ENCODE results near the gene ABCA8. TPM values are rescaled to one million over a fixed set of nuclear protein-coding genes. Genes with fewer than 3 reads are reported as not detected.

The ABCA8 gene
- total RNA-seq, 1 experiment from 2014 or later, result not detected

DNA sequence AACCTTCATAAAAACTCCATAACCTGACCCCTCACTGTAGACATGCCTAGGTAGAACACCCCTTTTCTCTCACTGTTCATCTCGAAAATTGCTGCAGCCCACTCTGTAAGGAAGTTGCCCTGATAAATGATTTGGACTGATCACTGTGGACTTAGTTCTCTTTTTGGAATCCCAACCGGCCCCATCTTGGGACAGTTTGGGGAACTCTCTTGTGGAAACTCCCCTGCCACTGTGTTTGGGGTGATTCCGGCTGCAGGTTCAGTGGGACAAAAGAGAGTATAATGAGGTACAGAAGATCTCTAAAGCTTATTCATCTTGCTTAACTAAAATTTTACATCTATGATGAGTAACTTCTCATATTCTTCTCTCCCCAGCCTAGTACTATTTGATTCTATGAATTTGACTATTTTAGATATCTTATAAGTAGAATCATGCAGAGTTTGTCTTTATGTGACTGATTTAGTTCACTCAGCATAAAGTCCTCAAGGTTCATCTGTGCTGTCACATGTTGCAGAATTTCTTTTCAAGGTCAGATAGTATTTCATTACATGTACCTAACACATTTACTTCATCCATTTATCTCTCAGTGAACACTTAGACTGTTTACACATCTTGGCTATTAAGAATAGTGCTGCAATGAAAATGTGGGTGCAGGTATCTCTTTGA lies 84.9 kb downstream of the ABCA8 start:
- H3K79me2 ChIP-seq (ENCODE audit: insufficient read depth, low read length), result no peaks in the 10 kb centered on the region
- H3K27me3 ChIP-seq (ENCODE audit: insufficient read depth, low read length), result no peaks in the 10 kb centered on the region
- no peak overlapping the region for H2AK5ac ChIP-seq (ENCODE audit: insufficient read length, low read length)
- H3K4me2 ChIP-seq (ENCODE audit: insufficient read depth, insufficient read length, low read length), result no peak overlapping the region
- no peak overlapping the region for H3K18ac ChIP-seq (ENCODE audit: insufficient read length, low read depth, low read length)
- no peak for DNase-seq
- Mint-ChIP-seq H3K27me3 (ENCODE audit: low read depth) (no peaks in the 10 kb centered on the region), H3K4me1 (no peaks in the 10 kb centered on the region), H3K27ac (no peak overlapping the region), H3K4me3 (no peak overlapping the region), H3K9me3 (no peaks in the 10 kb centered on the region), H3K36me3 (ENCODE audit: insufficient read depth in 1 of 3, low read depth in 3 of 3) (no peaks in the 10 kb centered on the region)
- H3K14ac ChIP-seq (ENCODE audit: insufficient read depth, low read length), result no peak overlapping the region
- H3K4ac ChIP-seq (ENCODE audit: low read depth, low read length), result no peak overlapping the region
- H2BK5ac ChIP-seq (ENCODE audit: insufficient read length, low read length), result no peak overlapping the region
- H3K23me2 ChIP-seq (ENCODE audit: insufficient read length, low read depth, low read length, poor library complexity, severe bottlenecking), result no peaks in the 10 kb centered on the region
- H4K8ac ChIP-seq (replicated peaks; ENCODE audit: insufficient read length, low read depth, low read length), result no peak overlapping the region
- no peak overlapping the region for H2BK15ac ChIP-seq (ENCODE audit: low read depth, low read length)
- H4K5ac ChIP-seq (ENCODE audit: insufficient read length, low read depth, low read length), result no peak overlapping the region
- no peak overlapping the region for H4K91ac ChIP-seq (ENCODE audit: insufficient read length, low read depth, low read length)
- H3K27ac ChIP-seq (ENCODE audit: insufficient read length, low read depth, low read length), result no peak overlapping the region
- TF ChIP-seq, protein P1, sequence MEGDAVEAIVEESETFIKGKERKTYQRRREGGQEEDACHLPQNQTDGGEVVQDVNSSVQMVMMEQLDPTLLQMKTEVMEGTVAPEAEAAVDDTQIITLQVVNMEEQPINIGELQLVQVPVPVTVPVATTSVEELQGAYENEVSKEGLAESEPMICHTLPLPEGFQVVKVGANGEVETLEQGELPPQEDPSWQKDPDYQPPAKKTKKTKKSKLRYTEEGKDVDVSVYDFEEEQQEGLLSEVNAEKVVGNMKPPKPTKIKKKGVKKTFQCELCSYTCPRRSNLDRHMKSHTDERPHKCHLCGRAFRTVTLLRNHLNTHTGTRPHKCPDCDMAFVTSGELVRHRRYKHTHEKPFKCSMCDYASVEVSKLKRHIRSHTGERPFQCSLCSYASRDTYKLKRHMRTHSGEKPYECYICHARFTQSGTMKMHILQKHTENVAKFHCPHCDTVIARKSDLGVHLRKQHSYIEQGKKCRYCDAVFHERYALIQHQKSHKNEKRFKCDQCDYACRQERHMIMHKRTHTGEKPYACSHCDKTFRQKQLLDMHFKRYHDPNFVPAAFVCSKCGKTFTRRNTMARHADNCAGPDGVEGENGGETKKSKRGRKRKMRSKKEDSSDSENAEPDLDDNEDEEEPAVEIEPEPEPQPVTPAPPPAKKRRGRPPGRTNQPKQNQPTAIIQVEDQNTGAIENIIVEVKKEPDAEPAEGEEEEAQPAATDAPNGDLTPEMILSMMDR (conservative IDR thresholded peaks at IDR 0.05), result no peak
- no peak overlapping the region for H3K9ac ChIP-seq (ENCODE audit: extremely low read depth, insufficient read length, low read length)
- no peak overlapping the region for H2BK120ac ChIP-seq (ENCODE audit: low read depth, low read length, poor library complexity, severe bottlenecking)
- no peak overlapping the region for H3K23ac ChIP-seq (ENCODE audit: insufficient read length, low read depth, low read length)
- no peak overlapping the region for H2AFZ ChIP-seq (ENCODE audit: low read length)
- no peak overlapping the region for H2BK12ac ChIP-seq (ENCODE audit: insufficient read length, low read depth, low read length)
- no peak overlapping the region for H3K56ac ChIP-seq (ENCODE audit: insufficient read length, low read depth, low read length)
- no peaks in the 10 kb centered on the region for H3K9me3 ChIP-seq (ENCODE audit: control insufficient read depth, low read depth, low read length)
- no peaks in the 10 kb centered on the region for H4K20me1 ChIP-seq (ENCODE audit: control insufficient read depth, insufficient read depth, insufficient read length)
- no peaks in the 10 kb centered on the region for H3K4me1 ChIP-seq (ENCODE audit: insufficient read depth, low read length)
- no CpG with 5 or more reads among the region's 3 CpGs for WGBS (ENCODE audit: extremely low coverage, insufficient read length, low lambda C conversion rate)
- H2BK20ac ChIP-seq (ENCODE audit: low read depth, low read length, poor library complexity, severe bottlenecking), result no peak overlapping the region
- H3K79me1 ChIP-seq (ENCODE audit: insufficient read depth, low read depth, low read length, poor library complexity, severe bottlenecking), result no peaks in the 10 kb centered on the region
- no peak overlapping the region for H3T11ph ChIP-seq (ENCODE audit: low read length)

Data from H9 (cell line).